LNCaP clone FGC (cell line): Measurements from ENCODE around the gene PDLIM4.
A peak's percentile ranks its signal among the peaks of the same experiment; 100 is the strongest.

Experiments used
- DNase-seq: peaks from one replicate; pipeline ENCODE4 v3.0.0-alpha.2; 2011; ENCODE audit warnings: low read depth
- H3K4me3 ChIP-seq: 2 replicates; pipeline ENCODE4 v1.5.1; 2011; ENCODE audit warnings: mild to moderate bottlenecking, low read depth, low read length, control low read depth
- CTCF ChIP-seq: IDR thresholded peaks from 2 replicates; pipeline ENCODE4 v1.5.1; 2012; ENCODE audit warnings: mild to moderate bottlenecking; ENCODE audit not compliant: control insufficient read depth, insufficient read depth; ENCODE audit errors: extremely low read depth

The PDLIM4 gene

DNA sequence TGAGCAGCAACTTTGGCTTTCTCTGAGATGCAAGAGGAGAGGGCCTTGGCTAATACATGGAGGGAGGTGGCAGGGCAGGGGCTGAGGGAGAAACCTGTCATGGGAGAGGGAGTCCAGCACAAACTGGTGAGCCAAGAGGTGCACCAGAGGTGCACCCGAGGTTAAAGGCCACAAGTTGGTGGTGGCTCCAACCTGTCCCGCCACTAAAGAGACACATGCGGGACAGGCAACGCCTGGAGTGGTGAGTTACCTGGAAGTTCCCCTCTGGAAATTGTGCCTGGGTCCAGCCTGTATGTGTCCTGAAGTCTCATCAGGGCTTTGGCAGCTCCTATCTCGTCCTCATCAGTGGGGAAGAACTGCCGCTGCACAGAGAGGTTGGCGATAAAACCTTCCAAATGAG is 43.8 kb upstream of the PDLIM4 start:
- no peak for DNase-seq
- no peak overlapping the region for H3K4me3 ChIP-seq
- no peak for TF ChIP-seq CTCF

DNA sequence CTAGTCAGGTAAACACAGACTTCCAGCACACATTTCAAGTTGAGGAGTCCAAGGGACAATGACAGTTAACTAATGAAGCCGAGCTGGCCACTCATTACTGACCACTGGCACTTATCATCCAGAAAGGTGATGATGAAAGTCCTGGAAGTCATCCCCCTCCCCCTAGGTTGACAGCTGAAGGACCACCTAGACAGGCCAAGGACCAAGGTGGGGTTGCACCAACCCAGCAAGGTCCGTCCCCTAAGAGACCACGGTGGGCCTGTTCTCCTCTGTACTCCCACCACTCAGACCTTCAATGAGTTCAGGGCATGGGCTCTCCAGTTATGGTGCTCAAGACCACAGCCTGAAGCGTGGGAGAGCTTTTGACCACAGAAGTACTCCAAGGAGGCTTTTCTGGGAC is 43.0 kb upstream of the PDLIM4 start:
- no peak overlapping the region for H3K4me3 ChIP-seq
- no peak for TF ChIP-seq CTCF
- DNase-seq, result no peak

DNA sequence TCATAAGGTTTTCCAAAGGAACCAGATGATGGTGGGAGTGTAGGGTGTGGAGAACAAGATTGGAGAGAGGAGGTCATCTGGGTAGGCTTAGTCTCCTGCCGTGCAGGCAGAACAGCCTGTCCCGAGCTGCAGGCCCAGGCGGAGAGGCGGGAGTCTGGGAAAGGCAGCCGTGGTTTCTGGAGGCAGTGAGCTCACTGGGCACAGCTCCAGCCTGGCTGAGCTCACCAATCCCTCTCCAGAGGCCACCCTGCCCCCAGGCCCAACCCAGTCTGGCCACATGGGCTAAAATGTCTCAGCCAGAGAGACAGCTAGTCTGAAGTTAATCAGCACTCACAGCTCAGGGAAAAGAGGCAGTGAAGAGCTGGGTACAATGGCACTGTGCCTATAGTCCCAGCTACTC is 42.2 kb upstream of the PDLIM4 start:
- no peak overlapping the region for H3K4me3 ChIP-seq
- no peak for TF ChIP-seq CTCF
- DNase-seq, result peak; percentile 51

DNA sequence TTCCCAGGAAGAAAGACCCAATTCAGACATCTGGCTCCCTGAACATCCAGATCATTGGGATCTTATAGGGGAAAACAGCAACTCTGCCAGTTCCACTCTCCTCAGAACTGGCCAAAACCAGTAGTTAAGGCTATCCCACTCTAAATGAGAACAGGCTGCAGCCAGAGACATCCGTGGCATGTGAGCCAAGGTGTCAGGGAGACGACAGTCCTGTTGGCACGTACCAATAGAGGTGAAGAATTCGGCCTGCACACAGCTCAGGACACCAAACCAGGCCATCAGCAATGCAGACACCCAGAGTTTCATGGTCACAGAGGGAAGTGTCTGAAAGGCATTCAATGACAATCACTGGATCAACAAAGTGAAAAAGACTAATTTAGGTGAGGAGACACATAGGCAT is 39.2 kb upstream of the PDLIM4 start:
- no peak overlapping the region for H3K4me3 ChIP-seq
- DNase-seq, result no peak
- no peak for TF ChIP-seq CTCF

- DNase-seq, result no peak
- H3K4me3 ChIP-seq, result no peak overlapping the region
- TF ChIP-seq CTCF, result no peak
Observed at GRCh38 chr5:132219289-132219970, 38.1 kb upstream of the PDLIM4 start.

- no peak for TF ChIP-seq CTCF
- DNase-seq, result no peak
- H3K4me3 ChIP-seq, result no peak overlapping the region
Observed at GRCh38 chr5:132219981-132220380, 37.5 kb upstream of the PDLIM4 start.

- H3K4me3 ChIP-seq, result no peak overlapping the region
- no peak for TF ChIP-seq CTCF
- no peak for DNase-seq
Observed at GRCh38 chr5:132220491-132220890, 37.0 kb upstream of the PDLIM4 start.
